Adrenal gland (tissue), 5 donors: ENCODE results near the gene ARPC5L.

Experiments
- POLR2A ChIP-seq, 2 donors: fragments of 450-650 bp; IDR thresholded peaks; one replicate each; pipeline ENCODE4 v1.6.1; 2017; ENCODE audit warnings: antibody characterized with exemption in 2 of 2, mild to moderate bottlenecking in 2 of 2, moderate library complexity in 1 of 2
- TF ChIP-seq, protein P1 (sequence below), 6 experiments: fragments of 450-650 bp in 4 of 6; fragments of 200-600 bp in 2 of 6; sonication (generic) in 1 of 6; IDR thresholded peaks; 1 replicate in 5 of 6; 2 replicates in 1 of 6; pipeline versions ENCODE4 v1.5.1 to v1.8.0; 2016 to 2021; ENCODE audit warnings: antibody characterized with exemption in 6 of 6, mild to moderate bottlenecking in 2 of 6, moderate library complexity in 1 of 6
- donor health status: DM: no; HTN: no; CAD: no.

DNA sequence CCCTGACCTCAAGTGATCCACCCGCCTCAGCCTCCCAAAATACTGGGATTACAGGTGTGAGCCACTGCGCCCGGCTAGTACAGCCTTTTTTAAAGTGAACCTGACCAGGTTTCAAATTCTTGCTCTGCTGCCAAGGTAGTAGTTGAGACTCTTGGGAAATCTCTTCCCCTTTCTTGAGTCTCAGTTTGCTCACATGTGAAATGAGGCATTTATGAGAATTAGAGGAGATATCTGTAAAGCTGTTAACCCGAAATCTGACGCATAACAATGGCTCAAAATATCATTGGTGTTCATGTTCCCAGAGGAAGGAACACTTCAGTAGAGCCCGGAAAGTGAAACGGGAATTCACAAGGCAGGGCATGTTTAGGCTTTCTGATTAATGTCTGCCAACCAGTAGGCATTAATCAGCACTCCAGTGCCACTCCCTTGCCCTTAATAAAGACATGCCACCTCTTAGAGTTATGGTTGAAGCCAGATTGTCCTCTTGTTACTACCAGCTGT is 1.5 kb downstream of the ARPC5L start:
- TF ChIP-seq, protein P1, sequence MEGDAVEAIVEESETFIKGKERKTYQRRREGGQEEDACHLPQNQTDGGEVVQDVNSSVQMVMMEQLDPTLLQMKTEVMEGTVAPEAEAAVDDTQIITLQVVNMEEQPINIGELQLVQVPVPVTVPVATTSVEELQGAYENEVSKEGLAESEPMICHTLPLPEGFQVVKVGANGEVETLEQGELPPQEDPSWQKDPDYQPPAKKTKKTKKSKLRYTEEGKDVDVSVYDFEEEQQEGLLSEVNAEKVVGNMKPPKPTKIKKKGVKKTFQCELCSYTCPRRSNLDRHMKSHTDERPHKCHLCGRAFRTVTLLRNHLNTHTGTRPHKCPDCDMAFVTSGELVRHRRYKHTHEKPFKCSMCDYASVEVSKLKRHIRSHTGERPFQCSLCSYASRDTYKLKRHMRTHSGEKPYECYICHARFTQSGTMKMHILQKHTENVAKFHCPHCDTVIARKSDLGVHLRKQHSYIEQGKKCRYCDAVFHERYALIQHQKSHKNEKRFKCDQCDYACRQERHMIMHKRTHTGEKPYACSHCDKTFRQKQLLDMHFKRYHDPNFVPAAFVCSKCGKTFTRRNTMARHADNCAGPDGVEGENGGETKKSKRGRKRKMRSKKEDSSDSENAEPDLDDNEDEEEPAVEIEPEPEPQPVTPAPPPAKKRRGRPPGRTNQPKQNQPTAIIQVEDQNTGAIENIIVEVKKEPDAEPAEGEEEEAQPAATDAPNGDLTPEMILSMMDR (IDR thresholded peaks at IDR 0.05), result no peak
- TF ChIP-seq POLR2A (IDR thresholded peaks at IDR 0.05), result no peak
